Measurements from ENCODE around the gene MGMT. TPM values are rescaled to one million over a fixed set of nuclear protein-coding genes. Genes with fewer than 3 reads are reported as not detected.

Gene MGMT
- total and polyA plus RNA-seq, 7 donors, result 4.2 to 13.3 (median 7.5) TPM

DNA sequence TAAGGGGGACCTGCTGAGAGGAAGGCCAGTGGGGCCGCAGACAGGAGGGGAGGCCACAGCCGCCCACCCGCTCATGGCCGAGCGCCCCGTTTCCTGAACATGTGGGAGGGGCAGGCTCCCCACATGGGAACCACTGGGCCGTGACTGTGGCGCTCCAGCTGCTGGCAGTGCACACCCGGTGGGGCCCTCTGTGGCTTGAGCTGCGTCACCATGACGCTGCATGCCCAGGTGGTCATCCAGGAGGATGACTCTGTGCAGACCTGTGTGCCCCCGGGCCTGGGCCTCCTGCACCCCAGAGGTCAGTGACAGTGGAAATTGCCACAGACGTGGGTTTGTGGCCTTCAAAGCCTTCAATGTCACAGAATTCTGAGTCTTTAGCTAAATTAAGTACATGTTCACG, 85.1 kb downstream of the MGMT start:
- H3K27me3 ChIP-seq (ENCODE audit: insufficient read depth in 3 of 3, low read length in 2 of 3), result peaks cover 0 to 3% (median 0%) of the 10 kb centered on the region in 3 donors
- ATAC-seq, result no peak
- no peaks in the 10 kb centered on the region for H3K36me3 ChIP-seq (ENCODE audit: insufficient read depth in 1 of 2, low read depth in 1 of 2)
- H3K27ac ChIP-seq, result no peak overlapping the region
- H3K9me3 ChIP-seq, result no peaks in the 10 kb centered on the region
- TF ChIP-seq, protein P1, sequence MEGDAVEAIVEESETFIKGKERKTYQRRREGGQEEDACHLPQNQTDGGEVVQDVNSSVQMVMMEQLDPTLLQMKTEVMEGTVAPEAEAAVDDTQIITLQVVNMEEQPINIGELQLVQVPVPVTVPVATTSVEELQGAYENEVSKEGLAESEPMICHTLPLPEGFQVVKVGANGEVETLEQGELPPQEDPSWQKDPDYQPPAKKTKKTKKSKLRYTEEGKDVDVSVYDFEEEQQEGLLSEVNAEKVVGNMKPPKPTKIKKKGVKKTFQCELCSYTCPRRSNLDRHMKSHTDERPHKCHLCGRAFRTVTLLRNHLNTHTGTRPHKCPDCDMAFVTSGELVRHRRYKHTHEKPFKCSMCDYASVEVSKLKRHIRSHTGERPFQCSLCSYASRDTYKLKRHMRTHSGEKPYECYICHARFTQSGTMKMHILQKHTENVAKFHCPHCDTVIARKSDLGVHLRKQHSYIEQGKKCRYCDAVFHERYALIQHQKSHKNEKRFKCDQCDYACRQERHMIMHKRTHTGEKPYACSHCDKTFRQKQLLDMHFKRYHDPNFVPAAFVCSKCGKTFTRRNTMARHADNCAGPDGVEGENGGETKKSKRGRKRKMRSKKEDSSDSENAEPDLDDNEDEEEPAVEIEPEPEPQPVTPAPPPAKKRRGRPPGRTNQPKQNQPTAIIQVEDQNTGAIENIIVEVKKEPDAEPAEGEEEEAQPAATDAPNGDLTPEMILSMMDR (IDR thresholded peaks at IDR 0.05), result no peak
- no peak overlapping the region for H3K4me3 ChIP-seq
- intact Hi-C loops (cut with DNase I), result no loop called here
- H3K4me1 ChIP-seq, result peaks cover 9% of the 10 kb centered on the region
- WGBS, 3 donors, result 91 to 96% (median 95%) methylated on average over 14 of the region's 14 CpGs
- DNase-seq, result no peak

DNA sequence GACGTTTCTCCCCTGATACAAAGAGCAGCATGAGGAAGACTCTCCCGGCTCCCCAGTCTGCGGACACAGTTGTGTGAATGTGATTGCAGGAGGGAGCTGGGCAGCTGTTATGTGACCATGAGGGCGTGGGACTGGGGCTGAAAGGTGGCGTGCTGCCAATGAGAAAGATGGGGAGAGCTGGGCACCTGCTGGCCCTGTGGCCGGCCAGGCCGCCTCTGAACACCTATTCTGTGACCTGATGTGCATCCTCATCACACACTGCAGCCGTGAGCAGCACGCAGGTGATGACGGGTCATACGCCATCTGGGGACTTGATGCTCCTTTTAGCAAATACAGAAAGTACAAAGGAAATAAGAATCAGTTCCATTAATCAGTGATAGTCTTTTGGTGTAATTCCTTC, 86.9 kb downstream of the MGMT start:
- Histone ChIP-seq H3K4me1 (no peaks in the 10 kb centered on the region), H3K27me3 (ENCODE audit: insufficient read depth in 3 of 3, low read length in 2 of 3) (peaks cover 0 to 3% (median 0%) of the 10 kb centered on the region in 3 donors), H3K9me3 (no peaks in the 10 kb centered on the region), H3K27ac (no peak overlapping the region), H3K4me3 (no peak overlapping the region), H3K36me3 (ENCODE audit: insufficient read depth in 1 of 2, low read depth in 1 of 2) (no peaks in the 10 kb centered on the region)
- intact Hi-C loops (cut with DNase I), result no loop called here
- no peak for ATAC-seq
- DNase-seq, result no peak
- 92 to 95% (median 95%) methylated on average over 11 of the region's 11 CpGs for WGBS, 3 donors
- TF ChIP-seq, protein P1 (IDR thresholded peaks at IDR 0.05), result no peak

DNA sequence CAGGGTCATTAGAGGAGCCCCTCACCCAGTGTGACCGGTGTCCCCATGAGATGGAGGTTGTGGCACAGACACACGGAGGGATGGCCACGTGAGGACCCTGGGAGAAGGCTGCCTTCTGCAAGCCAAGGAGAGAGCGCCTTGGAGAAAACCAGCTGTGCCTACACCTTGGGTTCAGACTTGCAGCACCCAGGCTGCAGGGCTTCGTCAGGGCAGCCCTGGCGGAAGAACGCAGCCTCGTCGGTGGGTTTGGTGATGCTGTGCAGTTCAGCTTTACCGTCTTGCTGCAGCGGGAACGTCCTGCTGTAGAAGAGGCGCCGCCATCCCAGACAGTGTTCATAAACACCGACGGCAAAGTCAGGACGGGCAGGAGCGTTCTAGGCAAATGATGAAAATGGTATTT, 89.3 kb downstream of the MGMT start:
- DNase-seq (no peak), ATAC-seq (no peak)
- Histone ChIP-seq H3K4me1 (no peaks in the 10 kb centered on the region), H3K4me3 (no peak overlapping the region), H3K36me3 (ENCODE audit: insufficient read depth in 1 of 2, low read depth in 1 of 2) (no peaks in the 10 kb centered on the region), H3K27me3 (ENCODE audit: insufficient read depth in 3 of 3, low read length in 2 of 3) (peaks cover 0 to 3% (median 0%) of the 10 kb centered on the region in 3 donors), H3K9me3 (no peaks in the 10 kb centered on the region), H3K27ac (no peak overlapping the region)
- intact Hi-C loops (cut with DNase I), result no loop called here
- TF ChIP-seq, protein P1 (IDR thresholded peaks at IDR 0.05), result no peak
- WGBS, 3 donors, result 95 to 98% (median 96%) methylated on average over 18 of the region's 18 CpGs

DNA sequence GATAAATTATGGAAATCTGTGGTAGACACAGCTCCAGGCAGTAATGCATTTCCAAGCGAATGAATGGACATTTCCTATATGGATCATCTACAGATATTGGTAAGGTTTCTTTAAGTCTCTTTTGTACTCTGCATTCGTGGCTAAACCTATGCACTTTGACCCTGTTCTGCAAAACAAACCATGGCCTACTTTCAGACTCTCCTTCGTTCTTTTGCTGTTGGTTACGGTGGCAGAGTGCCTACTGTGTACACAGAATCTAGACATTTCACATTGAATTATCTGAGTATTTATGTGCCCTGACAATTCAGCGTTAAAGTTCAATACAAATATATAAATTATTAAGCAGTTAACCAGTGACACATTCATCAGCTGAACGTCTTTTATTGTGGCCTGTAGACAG, 93.3 kb downstream of the MGMT start:
- H3K9me3 ChIP-seq, result no peaks in the 10 kb centered on the region
- no peak overlapping the region for H3K27ac ChIP-seq
- H3K27me3 ChIP-seq (ENCODE audit: insufficient read depth in 3 of 3, low read length in 2 of 3), result no peaks in the 10 kb centered on the region
- H3K4me3 ChIP-seq, result no peak overlapping the region
- no peaks in the 10 kb centered on the region for H3K36me3 ChIP-seq (ENCODE audit: insufficient read depth in 1 of 2, low read depth in 1 of 2)
- TF ChIP-seq, protein P1 (IDR thresholded peaks at IDR 0.05), result no peak
- intact Hi-C loops (cut with DNase I), result loop anchor here in 1 of 2 donors (5.0 kb wide), 1 partner anchor 343 kb away; no protein-coding TSS in a partner anchor
- no peak for ATAC-seq
- no peak for DNase-seq
- no peaks in the 10 kb centered on the region for H3K4me1 ChIP-seq
- 80 to 86% (median 85%) methylated on average over 6 of the region's 6 CpGs for WGBS, 3 donors

DNA sequence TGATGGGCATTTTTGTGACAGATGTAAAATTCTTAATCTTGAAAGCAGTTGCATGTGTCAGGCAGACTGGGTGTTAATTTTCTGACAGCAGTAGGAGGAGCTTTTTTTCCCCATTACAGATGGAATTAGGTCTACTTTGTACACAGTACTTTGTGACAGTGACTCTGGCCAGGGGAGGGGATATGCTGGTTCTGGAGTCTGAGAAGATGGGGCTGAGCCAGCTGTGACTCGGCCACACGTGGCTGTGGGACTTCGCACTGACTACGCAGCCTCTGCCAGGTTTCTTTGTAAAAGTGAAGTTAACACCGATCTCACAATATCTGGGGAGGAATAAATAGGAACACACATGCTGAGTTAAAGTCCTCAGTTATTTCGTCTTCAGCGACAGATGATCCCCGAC, 95.4 kb downstream of the MGMT start:
- no peak overlapping the region for H3K4me3 ChIP-seq
- TF ChIP-seq, protein P1 (IDR thresholded peaks at IDR 0.05), result no peak
- no peak overlapping the region for H3K27ac ChIP-seq
- no peaks in the 10 kb centered on the region for H3K9me3 ChIP-seq
- intact Hi-C loops (cut with DNase I), result loop anchor here in 1 of 2 donors (5.0 kb wide), 1 partner anchor 345 kb away; no protein-coding TSS in a partner anchor
- 63 to 85% (median 78%) methylated on average over 8 of the region's 8 CpGs for WGBS, 3 donors
- no peaks in the 10 kb centered on the region for H3K27me3 ChIP-seq (ENCODE audit: insufficient read depth in 3 of 3, low read length in 2 of 3)
- H3K4me1 ChIP-seq, result no peaks in the 10 kb centered on the region
- no peaks in the 10 kb centered on the region for H3K36me3 ChIP-seq (ENCODE audit: insufficient read depth in 1 of 2, low read depth in 1 of 2)
- DNase-seq, result no peak
- no peak for ATAC-seq
